Measurements from ENCODE around the gene PABPN1L. TPM values are rescaled to one million over a fixed set of nuclear protein-coding genes. Genes with fewer than 3 reads are reported as not detected.

Gene PABPN1L
- total RNA-seq, 1 experiment from 2014 or later, result not detected

DNA sequence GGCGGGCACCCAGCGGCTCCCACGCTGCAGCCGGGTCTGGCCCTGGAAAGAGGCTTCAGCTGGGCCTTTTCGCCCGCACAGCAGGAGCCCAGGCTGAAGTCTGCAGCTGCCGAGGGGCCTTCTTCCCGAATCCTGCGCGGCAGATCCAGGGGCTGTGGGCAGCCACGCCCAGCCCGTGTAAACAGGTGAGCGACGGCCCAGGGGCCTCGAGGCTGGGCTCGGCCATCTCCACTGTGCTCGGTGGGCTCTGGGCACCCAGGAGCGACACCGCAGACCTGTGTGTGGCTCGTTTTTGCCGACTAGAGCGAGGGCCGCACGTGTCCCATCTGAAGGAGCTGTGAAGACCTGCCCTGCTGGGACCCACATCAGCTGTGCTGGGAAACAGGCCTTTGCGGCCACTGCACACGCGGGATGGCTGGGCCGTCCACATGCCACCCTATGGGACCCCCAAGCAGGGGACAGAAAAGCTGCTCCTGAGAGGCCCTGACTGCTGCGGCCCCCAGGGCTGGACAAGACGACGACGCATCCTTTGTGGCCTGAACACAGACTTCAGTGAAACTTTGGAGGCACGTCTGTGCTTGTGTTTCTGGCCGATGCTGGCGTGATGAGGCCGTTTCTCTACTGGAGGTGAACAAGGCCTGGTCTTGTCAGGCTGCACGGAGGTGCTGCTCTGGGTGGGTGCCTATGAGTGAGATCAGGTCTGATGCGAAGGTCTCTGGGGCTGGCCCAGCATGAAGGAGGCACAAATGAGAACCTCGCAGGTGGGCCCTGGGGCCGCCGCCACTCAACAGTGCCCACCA lies 49.5 kb downstream of the PABPN1L start:
- H3K27ac ChIP-seq, result no peak overlapping the region
- no peaks in the 10 kb centered on the region for H3K36me3 ChIP-seq
- DNase-seq, result no peak
- H3K27me3 ChIP-seq, result no peaks in the 10 kb centered on the region
- no peak overlapping the region for H3K4me3 ChIP-seq
- H3K4me1 ChIP-seq, result no peaks in the 10 kb centered on the region
- H3K9me3 ChIP-seq (replicated peaks), result no peaks in the 10 kb centered on the region

DNA sequence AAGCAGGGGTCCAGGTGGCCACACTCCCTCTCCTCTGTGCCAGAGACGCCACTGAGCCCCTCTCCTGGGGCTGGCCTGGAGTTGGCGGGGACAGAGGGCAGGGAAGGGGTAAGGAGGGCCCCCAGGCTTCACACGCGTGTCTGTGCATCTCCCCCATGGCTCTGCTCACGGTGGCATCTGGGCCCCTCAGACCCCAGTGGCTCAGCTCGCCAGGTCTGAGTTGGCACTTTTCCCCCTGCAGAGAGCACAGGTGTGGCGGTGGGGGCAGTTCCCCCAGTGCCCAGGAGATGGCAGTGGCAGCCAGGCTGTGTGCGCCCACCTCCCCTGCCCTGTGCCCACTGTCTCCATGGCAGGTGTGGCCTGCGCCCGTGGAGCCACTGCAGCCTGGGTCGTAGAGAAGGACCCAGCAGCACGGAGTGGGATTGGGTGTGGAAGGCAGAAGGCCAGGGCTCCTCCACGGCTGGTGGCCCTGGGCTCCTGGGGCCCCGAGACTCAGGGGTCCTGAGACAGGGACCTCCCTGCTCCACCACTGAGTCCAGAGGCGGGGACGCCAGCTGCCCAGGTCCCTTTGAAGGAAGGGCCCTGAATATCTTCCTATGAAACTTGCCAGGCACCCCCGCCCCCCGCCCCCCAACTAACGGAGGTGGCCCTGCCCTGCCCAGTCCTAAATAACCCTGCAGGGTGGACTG lies 50.4 kb downstream of the PABPN1L start:
- no peak overlapping the region for H3K27ac ChIP-seq
- DNase-seq, result peak; percentile 47 to 67
- H3K27me3 ChIP-seq, result no peaks in the 10 kb centered on the region
- no peaks in the 10 kb centered on the region for H3K36me3 ChIP-seq
- no peak overlapping the region for H3K4me3 ChIP-seq
- H3K9me3 ChIP-seq (replicated peaks), result no peaks in the 10 kb centered on the region
- no peaks in the 10 kb centered on the region for H3K4me1 ChIP-seq

DNA sequence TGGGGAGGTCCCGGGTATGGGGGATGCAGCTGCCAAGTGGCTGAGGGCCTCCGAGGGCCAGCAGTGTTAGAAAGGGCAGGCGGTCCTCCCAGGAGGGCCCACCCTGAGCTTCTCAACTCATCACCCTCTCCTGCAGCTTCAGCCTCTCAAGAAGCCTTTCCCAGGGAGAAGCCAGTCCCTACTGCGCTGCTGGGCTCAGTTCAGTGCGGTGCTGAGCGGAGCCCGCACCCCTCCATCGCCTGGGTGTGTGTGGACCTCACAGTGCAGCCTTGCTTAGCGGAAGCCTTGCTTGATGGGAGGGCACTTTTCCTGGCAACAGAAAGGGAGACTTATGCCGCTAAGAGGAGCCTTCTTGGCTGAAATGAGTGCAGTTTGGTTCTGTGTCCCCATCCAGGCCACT lies 51.2 kb downstream of the PABPN1L start:
- H3K27ac ChIP-seq, result no peak overlapping the region

DNA sequence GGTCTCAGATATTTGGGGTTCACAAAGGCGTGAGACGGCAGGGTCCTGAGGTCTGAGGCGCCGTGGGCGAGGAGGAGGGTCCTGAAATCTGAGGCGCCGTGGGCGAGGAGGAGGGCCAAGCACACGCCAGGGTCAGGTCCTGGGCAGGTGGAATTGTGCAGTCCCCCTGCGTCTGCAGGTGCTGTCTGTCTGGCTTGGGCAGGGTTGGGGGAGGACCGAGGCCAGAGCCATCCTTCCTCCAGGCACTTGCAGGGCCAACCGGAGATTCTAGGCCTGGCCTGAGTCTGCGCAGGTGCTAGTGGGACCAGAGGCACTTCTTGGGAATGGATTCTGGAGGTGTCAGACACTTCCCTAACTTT lies 52.3 kb downstream of the PABPN1L start:
- Histone ChIP-seq H3K4me1 (0 out of 2 replicates have a peak, but pooled peaks cover 2% of the 10 kb centered on the region), H3K36me3 (0 out of 2 replicates have a peak, but pooled peaks cover 3% of the 10 kb centered on the region), H3K27me3 (no peaks in the 10 kb centered on the region), H3K27ac (no peak overlapping the region), H3K9me3 (replicated peaks) (no peaks in the 10 kb centered on the region), H3K4me3 (no peak overlapping the region)
- DNase-seq, result no peak

More for the DNA sequence above, 51.2 kb downstream of the PABPN1L start:
- no peaks in the 10 kb centered on the region for H3K27me3 ChIP-seq
- no peaks in the 10 kb centered on the region for H3K4me1 ChIP-seq
- H3K36me3 ChIP-seq, result no peaks in the 10 kb centered on the region
- no peaks in the 10 kb centered on the region for H3K9me3 ChIP-seq (replicated peaks)
- no peak for DNase-seq
- no peak overlapping the region for H3K4me3 ChIP-seq

Other genes starting within 250 kb of the PABPN1L start
- gene IL17C, start 228.1 kb downstream of the PABPN1L start, total RNA-seq (2014; rRNA removed; shearing (Covaris generic)), result not detected in 2 replicates
- 0.24 and 0.76 TPM in 2 replicates for gene CYBA, start 215.6 kb downstream of the PABPN1L start, total RNA-seq (2014; rRNA removed; shearing (Covaris generic))
- 12.6 and 21.0 TPM in 2 replicates for gene MVD, start 203.6 kb downstream of the PABPN1L start, total RNA-seq (2014; rRNA removed; shearing (Covaris generic))
- 0.47 and 0.56 TPM in 2 replicates for gene SNAI3, start 180.2 kb downstream of the PABPN1L start, total RNA-seq (2014; rRNA removed; shearing (Covaris generic))
- gene RNF166, start 160.3 kb downstream of the PABPN1L start, total RNA-seq (2014; rRNA removed; shearing (Covaris generic)), result 10.4 and 10.7 TPM in 2 replicates
- 10.3 and 11.5 TPM in 2 replicates for gene CTU2, start 160.2 kb downstream of the PABPN1L start, total RNA-seq (2014; rRNA removed; shearing (Covaris generic))
- 23.8 and 28.1 TPM in 2 replicates for gene PIEZO1, start 81.4 kb downstream of the PABPN1L start, total RNA-seq (2014; rRNA removed; shearing (Covaris generic))
- gene CDT1, start 62.9 kb downstream of the PABPN1L start, total RNA-seq (2014; rRNA removed; shearing (Covaris generic)), result 24.3 and 27.2 TPM in 2 replicates
- 43.4 and 46.5 TPM in 2 replicates for gene APRT, start 54.7 kb downstream of the PABPN1L start, total RNA-seq (2014; rRNA removed; shearing (Covaris generic))
- gene GALNS, start 9.7 kb downstream of the PABPN1L start, total RNA-seq (2014; rRNA removed; shearing (Covaris generic)), result 10.4 and 11.1 TPM in 2 replicates
- gene TRAPPC2L, start 9.5 kb downstream of the PABPN1L start, total RNA-seq (2014; rRNA removed; shearing (Covaris generic)), result 34.3 and 36.9 TPM in 2 replicates
- 1.8 and 3.5 TPM in 2 replicates for gene CBFA2T3, start 110.5 kb upstream of the PABPN1L start, total RNA-seq (2014; rRNA removed; shearing (Covaris generic))
- 9.2 and 11.8 TPM in 2 replicates for gene ACSF3, start 227.2 kb upstream of the PABPN1L start, total RNA-seq (2014; rRNA removed; shearing (Covaris generic))